ENCODE data around the gene ZNF581. TPM values are rescaled to one million over a fixed set of nuclear protein-coding genes. Genes with fewer than 3 reads are reported as not detected.
A peak's percentile ranks its signal among the peaks of the same experiment; 100 is the strongest.

Gene ZNF581
- total RNA-seq, 3 donors from 2014 or later, result 10.7 to 16.8 (median 16.7) TPM

GRCh38 chr19:55623561-55623960, 19.9 kb upstream of the ZNF581 start:
- Histone ChIP-seq H3K4me3 (peak overlapping the region; percentile 58 to 74 (median 66)), H3K27me3 (no peaks in the 10 kb centered on the region), H3K9me3 (no peaks in the 10 kb centered on the region), H3K36me3 (no peaks in the 10 kb centered on the region), H3K27ac (peak overlapping the region; percentile 97 to 99), H3K4me1 (no peaks in the 10 kb centered on the region)
- TF ChIP-seq POLR2AphosphoS5 (IDR thresholded peaks at IDR 0.05) (no peak), CTCF (IDR thresholded peaks at IDR 0.05) (no peak)
- intact Hi-C loops (cut with DNase I; ENCODE audit: low total_unique reads), result no loop called here
- DNase-seq (ENCODE audit: low spot score in 2 of 2), result no peak

- Histone ChIP-seq H3K4me3 (peak within 1 kb of the TSS; percentile 58 to 74 (median 66)), H3K27ac (peak within 1 kb of the TSS; percentile 97 to 99), H3K4me1 (no peaks in the 10 kb centered on the region), H3K27me3 (no peaks in the 10 kb centered on the region), H3K9me3 (no peaks in the 10 kb centered on the region), H3K36me3 (no peaks in the 10 kb centered on the region)
- TF ChIP-seq CTCF (IDR thresholded peaks at IDR 0.05) (no peak), POLR2AphosphoS5 (IDR thresholded peaks at IDR 0.05) (peak; percentile 41 to 83 (median 82)), POLR2A (IDR thresholded peaks at IDR 0.05) (peak; percentile 66)
- DNase-seq (ENCODE audit: low spot score in 2 of 2), result peak; percentile 90 to 96
- intact Hi-C loops (cut with DNase I; ENCODE audit: low total_unique reads), result no loop called here
Measured at GRCh38 chr19:55624109-55625003, 19.1 kb upstream of the ZNF581 start, which contains the start of gene ZNF784. ZNF784 (minus strand) TSS chr19:55624566; CDS start chr19:55624561, 5 bp downstream.

GRCh38 chr19:55625004-55625326, 18.5 kb upstream of the ZNF581 start:
- Histone ChIP-seq H3K9me3 (no peaks in the 10 kb centered on the region), H3K4me3 (peak overlapping the region; percentile 58 to 74 (median 66)), H3K27ac (peak overlapping the region; percentile 97 to 99), H3K36me3 (no peaks in the 10 kb centered on the region), H3K4me1 (no peaks in the 10 kb centered on the region), H3K27me3 (no peaks in the 10 kb centered on the region)
- no peak for DNase-seq (ENCODE audit: low spot score in 2 of 2)
- intact Hi-C loops (cut with DNase I; ENCODE audit: low total_unique reads), result no loop called here
- TF ChIP-seq POLR2AphosphoS5 (IDR thresholded peaks at IDR 0.05), result no peak
- no peak for TF ChIP-seq CTCF (IDR thresholded peaks at IDR 0.05)
- no peak for TF ChIP-seq POLR2A (IDR thresholded peaks at IDR 0.05)

- no peaks in the 10 kb centered on the region for H3K27me3 ChIP-seq
- no peaks in the 10 kb centered on the region for H3K9me3 ChIP-seq
- no peak overlapping the region for H3K27ac ChIP-seq
- intact Hi-C loops (cut with DNase I; ENCODE audit: low total_unique reads), result no loop called here
- no peak for TF ChIP-seq POLR2A (IDR thresholded peaks at IDR 0.05)
- no peak for TF ChIP-seq POLR2AphosphoS5 (IDR thresholded peaks at IDR 0.05)
- TF ChIP-seq CTCF (IDR thresholded peaks at IDR 0.05), result no peak
- no peak overlapping the region for H3K4me3 ChIP-seq
- no peak for DNase-seq (ENCODE audit: low spot score in 2 of 2)
- no peaks in the 10 kb centered on the region for H3K36me3 ChIP-seq
- H3K4me1 ChIP-seq, result no peaks in the 10 kb centered on the region
Measured at GRCh38 chr19:55626350-55626749, 17.1 kb upstream of the ZNF581 start.

GRCh38 chr19:55632463-55632834, 11.0 kb upstream of the ZNF581 start:
- DNase-seq (ENCODE audit: low spot score in 2 of 2), result peak; percentile 80 to 94
- TF ChIP-seq POLR2AphosphoS5 (IDR thresholded peaks at IDR 0.05), result no peak
- peak; percentile 84 to 93 (median 85) for TF ChIP-seq CTCF (IDR thresholded peaks at IDR 0.05)
- Histone ChIP-seq H3K27me3 (no peaks in the 10 kb centered on the region), H3K27ac (peak overlapping the region; percentile 62 to 68), H3K9me3 (no peaks in the 10 kb centered on the region), H3K36me3 (no peaks in the 10 kb centered on the region), H3K4me1 (no peaks in the 10 kb centered on the region), H3K4me3 (no peak overlapping the region)
- intact Hi-C loops (cut with DNase I; ENCODE audit: low total_unique reads), result no loop called here
